Measurements from ENCODE around the gene RMDN3.

DNA sequence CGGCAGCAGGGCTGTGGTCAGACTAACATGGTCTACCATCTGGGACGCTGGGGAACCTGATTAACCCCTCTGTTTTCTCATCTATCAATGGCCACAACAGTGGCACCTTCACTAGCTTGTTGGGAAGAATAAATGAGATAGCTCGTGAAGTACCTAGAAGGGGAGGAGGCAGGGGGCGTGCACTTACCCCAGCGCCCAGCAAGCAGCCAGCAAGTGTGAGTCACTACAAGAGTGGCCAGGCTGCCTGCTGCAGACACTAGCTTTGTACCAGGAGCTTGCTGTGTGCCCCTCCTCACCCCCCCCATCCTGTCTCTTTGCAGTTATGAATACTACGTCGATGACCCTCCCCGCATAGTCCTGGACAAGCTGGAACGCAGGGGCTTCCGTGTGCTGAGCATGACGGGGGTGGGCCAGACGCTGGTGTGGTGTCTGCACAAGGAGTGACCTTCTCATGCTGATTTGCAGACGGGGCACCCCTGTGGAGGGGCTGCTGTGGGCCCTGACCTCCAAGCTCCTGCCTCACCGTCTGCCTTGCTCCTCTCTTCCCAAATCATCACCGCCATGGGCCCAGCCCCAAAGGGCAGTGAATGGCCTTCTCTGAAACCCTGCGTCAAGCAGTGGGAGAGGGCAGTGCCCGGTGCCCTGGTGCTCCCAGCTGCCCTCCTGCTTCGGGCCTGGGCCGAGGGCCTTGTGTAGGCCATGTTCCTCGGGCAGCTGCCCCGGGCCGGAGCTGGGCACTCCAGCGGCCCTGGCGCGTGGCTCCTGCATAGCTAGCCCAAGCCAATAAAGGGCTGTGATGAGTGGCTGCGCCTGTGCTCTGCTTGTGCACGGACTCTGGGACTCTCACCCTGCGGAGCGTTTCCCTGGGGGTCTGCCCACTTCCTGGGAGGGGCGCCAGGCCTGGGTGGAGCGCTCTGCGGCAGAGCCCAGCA, 12.1 kb upstream of the RMDN3 start:
- TF ChIP-seq, protein P1, sequence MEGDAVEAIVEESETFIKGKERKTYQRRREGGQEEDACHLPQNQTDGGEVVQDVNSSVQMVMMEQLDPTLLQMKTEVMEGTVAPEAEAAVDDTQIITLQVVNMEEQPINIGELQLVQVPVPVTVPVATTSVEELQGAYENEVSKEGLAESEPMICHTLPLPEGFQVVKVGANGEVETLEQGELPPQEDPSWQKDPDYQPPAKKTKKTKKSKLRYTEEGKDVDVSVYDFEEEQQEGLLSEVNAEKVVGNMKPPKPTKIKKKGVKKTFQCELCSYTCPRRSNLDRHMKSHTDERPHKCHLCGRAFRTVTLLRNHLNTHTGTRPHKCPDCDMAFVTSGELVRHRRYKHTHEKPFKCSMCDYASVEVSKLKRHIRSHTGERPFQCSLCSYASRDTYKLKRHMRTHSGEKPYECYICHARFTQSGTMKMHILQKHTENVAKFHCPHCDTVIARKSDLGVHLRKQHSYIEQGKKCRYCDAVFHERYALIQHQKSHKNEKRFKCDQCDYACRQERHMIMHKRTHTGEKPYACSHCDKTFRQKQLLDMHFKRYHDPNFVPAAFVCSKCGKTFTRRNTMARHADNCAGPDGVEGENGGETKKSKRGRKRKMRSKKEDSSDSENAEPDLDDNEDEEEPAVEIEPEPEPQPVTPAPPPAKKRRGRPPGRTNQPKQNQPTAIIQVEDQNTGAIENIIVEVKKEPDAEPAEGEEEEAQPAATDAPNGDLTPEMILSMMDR (IDR thresholded peaks at IDR 0.05): no peak
- TF ChIP-seq POLR2A (IDR thresholded peaks at IDR 0.05) (no peak), EP300 (IDR thresholded peaks at IDR 0.05) (no peak), POLR2AphosphoS5 (IDR thresholded peaks at IDR 0.05) (no peak)
